HCT116 (cell line): ENCODE results near the gene SLC18B1.

Experiments
- EZH2 ChIP-seq: fragments of 200-600 bp; sonication (generic); IDR thresholded peaks from 2 replicates; pipeline ENCODE4 v1.6.1; 2017; ENCODE audit warnings: antibody characterized with exemption, mixed run types
- EZH2phosphoT487 ChIP-seq: fragments of 200-600 bp; IDR thresholded peaks from 2 replicates; pipeline ENCODE4 v1.6.1; 2018; ENCODE audit warnings: antibody characterized with exemption, borderline replicate concordance
- POLR2A ChIP-seq: IDR thresholded peaks from 2 replicates; pipeline ENCODE4 v1.7.0; 2011; ENCODE audit warnings: borderline replicate concordance; ENCODE audit not compliant: insufficient read depth, insufficient read length; ENCODE audit errors: extremely low read depth
- RAD21 ChIP-seq: IDR thresholded peaks from 2 replicates; pipeline ENCODE4 v1.6.1; 2012; ENCODE audit warnings: low read depth, mild to moderate bottlenecking
- SIN3A ChIP-seq: IDR thresholded peaks from 2 replicates; pipeline ENCODE4 v1.6.1; 2012; ENCODE audit warnings: low read depth
- SP1 ChIP-seq: IDR thresholded peaks from 2 replicates; pipeline ENCODE4 v1.6.1; 2012; ENCODE audit warnings: low read depth
- YY1 ChIP-seq: IDR thresholded peaks from 2 replicates; pipeline ENCODE4 v1.6.1; 2011; ENCODE audit warnings: low read length, low read depth, moderate library complexity, mild to moderate bottlenecking; ENCODE audit not compliant: insufficient replicate concordance; ENCODE audit errors: extremely low read depth
- ZFX ChIP-seq: fragments of 450-650 bp; IDR thresholded peaks from 2 replicates; pipeline ENCODE4 v1.6.1; 2017
- TF ChIP-seq, protein P1 (sequence below), 3 experiments: fragments of 200-600 bp in 1 of 3; sonication (generic) in 1 of 3; IDR thresholded peaks in 2 of 3; conservative IDR thresholded peaks in 1 of 3; 2 replicates each; pipeline ENCODE4 v1.5.1; 2012 to 2017; ENCODE audit warnings: low read depth in 2 of 3, low read length in 2 of 3, antibody characterized with exemption in 1 of 3, borderline replicate concordance in 1 of 3, control low read depth in 1 of 3, mild to moderate bottlenecking in 1 of 3, mixed read lengths in 1 of 3, mixed run types in 1 of 3, moderate library complexity in 1 of 3; ENCODE audit not compliant: insufficient read depth in 1 of 3
- TF ChIP-seq, protein P2 (sequence below): IDR thresholded peaks from 2 replicates; pipeline ENCODE4 v1.6.1; 2011; ENCODE audit warnings: mild to moderate bottlenecking, low read length, moderate library complexity; ENCODE audit not compliant: insufficient replicate concordance; ENCODE audit errors: extremely low read depth
- TF ChIP-seq, protein P3 (sequence below): IDR thresholded peaks from 2 replicates; pipeline ENCODE4 v1.6.1; 2012

DNA sequence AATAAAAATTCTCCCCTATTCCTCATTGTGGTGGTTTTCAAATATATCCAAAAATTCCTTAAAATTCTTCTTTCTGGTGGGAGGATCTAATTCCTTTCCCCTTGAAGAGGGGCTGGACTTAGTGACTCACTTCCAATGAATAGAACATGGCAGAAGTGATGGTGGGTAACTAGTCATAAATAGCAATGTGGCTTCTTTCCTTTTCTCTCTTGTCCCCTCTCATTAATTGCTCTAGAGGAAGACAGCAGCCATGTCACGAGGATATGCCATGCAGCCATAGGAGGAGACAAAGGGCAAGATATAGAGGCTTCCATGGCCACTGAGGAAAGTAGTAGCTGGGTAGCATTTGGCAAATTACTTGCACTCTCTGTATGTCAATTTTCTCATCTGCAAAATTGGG lies 46.6 kb downstream of the SLC18B1 start:
- TF ChIP-seq POLR2A (no peak), ZFX (no peak), SIN3A (no peak), SP1 (no peak), YY1 (no peak), RAD21 (no peak), EZH2 (no peak), EZH2phosphoT487 (no peak)
- TF ChIP-seq, protein P1, sequence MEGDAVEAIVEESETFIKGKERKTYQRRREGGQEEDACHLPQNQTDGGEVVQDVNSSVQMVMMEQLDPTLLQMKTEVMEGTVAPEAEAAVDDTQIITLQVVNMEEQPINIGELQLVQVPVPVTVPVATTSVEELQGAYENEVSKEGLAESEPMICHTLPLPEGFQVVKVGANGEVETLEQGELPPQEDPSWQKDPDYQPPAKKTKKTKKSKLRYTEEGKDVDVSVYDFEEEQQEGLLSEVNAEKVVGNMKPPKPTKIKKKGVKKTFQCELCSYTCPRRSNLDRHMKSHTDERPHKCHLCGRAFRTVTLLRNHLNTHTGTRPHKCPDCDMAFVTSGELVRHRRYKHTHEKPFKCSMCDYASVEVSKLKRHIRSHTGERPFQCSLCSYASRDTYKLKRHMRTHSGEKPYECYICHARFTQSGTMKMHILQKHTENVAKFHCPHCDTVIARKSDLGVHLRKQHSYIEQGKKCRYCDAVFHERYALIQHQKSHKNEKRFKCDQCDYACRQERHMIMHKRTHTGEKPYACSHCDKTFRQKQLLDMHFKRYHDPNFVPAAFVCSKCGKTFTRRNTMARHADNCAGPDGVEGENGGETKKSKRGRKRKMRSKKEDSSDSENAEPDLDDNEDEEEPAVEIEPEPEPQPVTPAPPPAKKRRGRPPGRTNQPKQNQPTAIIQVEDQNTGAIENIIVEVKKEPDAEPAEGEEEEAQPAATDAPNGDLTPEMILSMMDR (IDR thresholded peaks at IDR 0.05 in 2 of 3, conservative IDR thresholded peaks at IDR 0.05 in 1 of 3; ENCODE audit: borderline replicate concordance in 1 of 3, insufficient read depth in 1 of 3, low read depth in 2 of 3, low read length in 2 of 3): no peak
- TF ChIP-seq, protein P2, sequence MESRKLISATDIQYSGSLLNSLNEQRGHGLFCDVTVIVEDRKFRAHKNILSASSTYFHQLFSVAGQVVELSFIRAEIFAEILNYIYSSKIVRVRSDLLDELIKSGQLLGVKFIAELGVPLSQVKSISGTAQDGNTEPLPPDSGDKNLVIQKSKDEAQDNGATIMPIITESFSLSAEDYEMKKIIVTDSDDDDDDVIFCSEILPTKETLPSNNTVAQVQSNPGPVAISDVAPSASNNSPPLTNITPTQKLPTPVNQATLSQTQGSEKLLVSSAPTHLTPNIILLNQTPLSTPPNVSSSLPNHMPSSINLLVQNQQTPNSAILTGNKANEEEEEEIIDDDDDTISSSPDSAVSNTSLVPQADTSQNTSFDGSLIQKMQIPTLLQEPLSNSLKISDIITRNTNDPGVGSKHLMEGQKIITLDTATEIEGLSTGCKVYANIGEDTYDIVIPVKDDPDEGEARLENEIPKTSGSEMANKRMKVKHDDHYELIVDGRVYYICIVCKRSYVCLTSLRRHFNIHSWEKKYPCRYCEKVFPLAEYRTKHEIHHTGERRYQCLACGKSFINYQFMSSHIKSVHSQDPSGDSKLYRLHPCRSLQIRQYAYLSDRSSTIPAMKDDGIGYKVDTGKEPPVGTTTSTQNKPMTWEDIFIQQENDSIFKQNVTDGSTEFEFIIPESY: no peak
- TF ChIP-seq, protein P3, sequence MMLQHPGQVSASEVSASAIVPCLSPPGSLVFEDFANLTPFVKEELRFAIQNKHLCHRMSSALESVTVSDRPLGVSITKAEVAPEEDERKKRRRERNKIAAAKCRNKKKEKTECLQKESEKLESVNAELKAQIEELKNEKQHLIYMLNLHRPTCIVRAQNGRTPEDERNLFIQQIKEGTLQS: no peak
